GM18870 (cell line): Measurements from ENCODE around the gene OGFOD3.

Source experiments
- ATAC-seq: cut with Tn5 transposase; IDR thresholded peaks from one replicate; pipeline ENCODE4 v1.9.1; 2021; ENCODE audit warnings: moderate library complexity; ENCODE audit not compliant: unreplicated experiment

The OGFOD3 gene

DNA sequence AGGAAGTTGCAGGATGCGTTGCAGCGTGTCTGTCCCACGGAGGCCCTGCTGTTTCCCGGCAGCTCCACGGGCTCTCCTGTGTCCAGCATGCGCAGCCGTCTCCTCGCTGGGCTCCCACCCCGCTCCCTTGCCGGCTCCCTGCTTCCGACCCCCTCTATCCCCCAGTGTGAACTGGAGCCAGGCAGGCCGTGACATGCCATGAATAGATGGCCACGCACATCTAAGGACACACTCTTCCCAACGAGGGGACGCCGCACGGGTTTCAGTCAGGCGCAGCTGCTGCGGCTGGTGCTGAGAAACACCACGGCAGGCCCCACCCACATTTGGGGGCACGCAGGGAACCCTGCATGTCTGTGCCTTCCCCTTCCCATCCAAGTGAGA, 9.5 kb downstream of the OGFOD3 start:
- no peak for ATAC-seq

DNA sequence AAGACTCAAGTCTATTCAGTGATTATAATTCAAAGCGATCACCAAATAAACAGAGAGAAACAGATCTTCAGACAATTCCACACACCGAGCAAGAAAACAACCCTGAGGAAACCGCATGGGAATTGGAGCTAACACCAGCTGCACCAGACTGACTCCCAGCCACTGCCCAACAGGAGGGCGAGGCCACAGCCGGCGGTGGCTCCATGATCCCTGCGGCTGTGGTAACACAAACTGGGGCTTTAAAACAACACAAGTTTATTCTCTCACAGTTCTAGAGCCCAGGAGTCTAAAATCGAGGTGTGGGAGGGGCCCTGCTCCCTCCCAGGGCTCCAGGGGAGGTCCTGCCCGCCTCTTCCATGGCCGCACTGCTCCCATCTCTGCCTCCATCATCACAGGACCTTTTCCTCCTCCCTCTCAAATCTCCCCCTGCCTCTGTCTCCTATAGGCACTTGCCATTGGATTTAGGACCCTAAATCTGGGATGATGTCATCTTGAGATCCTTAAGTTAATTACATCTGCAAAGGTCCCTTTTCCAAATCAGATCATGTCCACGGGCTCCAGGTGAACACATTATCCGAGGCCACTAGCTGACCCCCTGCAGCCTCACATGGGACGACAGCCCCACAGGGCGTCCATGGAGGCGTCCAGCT, 10.0 kb downstream of the OGFOD3 start:
- ATAC-seq: no peak

DNA sequence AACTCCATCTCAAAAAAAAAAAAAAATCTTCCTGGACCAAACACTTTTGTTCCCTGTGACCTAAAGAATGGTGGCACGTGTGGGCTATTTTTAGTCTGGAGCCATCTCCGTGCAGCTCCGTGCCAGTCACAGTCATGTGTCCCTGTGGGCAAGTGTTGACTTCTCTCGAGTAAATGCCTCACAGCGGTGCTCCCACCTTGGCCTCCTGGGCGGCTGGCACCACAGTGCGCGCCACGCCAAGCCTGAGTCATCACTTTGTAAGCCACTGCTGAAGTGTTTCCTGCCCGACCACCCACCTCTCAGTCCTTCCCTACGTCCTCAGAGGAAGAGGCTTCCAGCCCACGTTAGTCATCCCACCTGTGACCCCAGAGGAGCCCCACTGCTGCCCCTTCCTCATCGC, 11.1 kb downstream of the OGFOD3 start:
- no peak for ATAC-seq

DNA sequence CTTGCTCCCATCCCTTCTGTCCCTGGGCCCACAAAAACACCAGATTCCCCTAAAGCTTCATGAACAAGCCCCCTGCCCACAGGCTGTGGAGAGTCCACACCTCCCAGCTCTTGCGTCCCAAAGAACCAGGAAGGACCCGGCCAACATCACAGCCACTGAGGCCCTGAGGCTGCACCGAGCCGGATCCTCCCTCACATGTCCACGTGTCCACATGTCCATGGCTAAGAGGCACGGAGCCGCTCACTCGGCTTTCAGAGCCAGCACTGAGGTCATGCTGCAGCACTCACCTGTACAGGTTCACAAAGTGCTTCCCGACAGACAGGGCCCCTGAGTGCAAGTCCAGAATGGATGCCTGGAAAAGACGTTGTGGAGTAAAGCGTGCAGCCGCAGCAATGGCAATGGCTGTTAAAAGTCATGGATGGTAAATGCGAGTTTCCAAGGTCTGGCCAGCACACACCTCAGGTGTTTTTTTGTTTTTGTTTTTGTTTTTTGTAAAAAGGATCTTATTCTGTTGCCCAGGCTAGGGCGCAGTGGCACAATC, 12.2 kb downstream of the OGFOD3 start:
- no peak for ATAC-seq

DNA sequence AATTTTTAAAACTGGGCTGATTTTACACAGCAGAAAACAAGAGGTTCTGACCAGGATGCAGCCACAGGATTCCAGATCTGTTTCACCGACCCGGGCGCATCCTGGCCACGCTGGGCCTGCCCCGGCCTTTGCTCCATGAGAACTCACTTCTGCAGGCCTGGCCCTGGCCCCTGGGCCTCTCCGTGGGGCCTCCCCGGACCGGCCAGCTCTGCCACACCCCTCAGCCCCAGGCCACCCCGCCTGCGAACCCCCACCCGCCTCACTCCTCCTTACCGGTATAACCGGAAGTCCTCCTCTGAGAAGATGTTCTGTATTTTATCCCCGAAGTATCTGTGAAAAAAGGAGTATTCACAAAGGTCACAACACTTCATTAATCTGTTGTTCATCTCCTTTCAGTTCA, 13.3 kb downstream of the OGFOD3 start:
- no peak for ATAC-seq

DNA sequence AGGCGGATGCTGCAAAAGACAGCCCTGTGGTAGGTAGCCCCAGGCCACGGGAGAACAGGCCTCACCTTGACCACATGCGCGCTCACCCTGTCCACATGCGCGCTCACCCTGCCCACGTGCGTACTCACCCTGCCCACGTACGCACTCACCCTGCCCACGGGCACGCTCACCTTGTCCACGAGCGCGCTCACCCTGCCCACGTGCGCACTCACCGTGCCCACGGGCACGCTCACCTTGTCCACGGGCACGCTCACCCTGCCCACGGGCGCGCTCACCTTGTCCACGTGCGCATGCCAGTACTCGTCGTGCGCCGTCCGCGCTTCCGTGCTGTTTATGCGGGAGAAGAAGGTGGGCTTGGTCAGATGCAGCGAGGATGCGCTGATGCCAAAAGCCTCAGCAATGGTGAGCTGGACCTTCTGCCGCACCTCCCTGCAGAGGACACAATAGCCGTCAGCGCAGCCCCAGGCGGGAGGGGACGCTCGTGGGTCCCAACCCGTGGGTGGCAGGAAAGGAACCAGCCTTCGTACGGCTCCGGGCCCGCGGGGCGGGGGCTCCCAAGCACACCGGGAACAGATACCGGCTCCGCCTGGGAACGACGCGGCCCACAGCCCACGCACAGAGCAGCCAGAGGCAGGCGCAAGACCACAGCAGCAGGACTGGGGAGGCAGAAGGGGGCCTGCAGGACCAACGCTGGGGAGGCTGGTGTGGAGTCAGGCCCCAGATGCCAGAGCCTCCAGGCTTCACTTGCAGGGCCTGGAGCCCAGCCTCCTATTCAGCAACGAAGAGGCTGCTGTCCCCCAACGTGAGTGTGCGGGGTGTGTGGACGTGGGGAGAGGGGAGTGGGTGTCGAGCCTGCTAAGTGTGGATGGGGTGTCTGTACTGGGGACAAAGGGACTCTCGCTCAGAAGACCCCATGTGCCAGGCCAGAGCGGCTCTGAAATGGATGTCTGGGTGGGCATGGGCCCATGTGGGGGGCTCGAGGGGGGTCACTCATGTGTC, 14.4 kb downstream of the OGFOD3 start:
- ATAC-seq: no peak

DNA sequence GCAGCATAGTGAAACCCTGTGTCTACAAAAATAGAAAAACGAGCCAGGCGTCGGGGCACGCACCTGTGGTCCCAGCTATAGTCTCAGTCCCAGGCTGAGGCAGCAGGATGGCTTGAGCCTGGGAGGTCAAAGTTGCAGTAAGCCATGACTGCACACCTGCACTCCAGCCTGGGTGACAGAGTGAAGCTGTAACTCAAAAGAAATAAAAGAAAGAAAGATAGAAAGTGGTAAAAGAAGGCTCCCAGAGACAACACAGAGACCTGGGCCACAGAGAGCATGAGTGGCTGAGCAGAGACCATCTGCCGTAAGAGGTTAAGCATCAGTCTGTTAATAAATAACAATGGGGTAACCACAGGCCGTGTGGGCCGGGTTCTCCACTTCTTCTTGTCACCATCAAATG, 15.5 kb downstream of the OGFOD3 start:
- ATAC-seq: peak; percentile 69

DNA sequence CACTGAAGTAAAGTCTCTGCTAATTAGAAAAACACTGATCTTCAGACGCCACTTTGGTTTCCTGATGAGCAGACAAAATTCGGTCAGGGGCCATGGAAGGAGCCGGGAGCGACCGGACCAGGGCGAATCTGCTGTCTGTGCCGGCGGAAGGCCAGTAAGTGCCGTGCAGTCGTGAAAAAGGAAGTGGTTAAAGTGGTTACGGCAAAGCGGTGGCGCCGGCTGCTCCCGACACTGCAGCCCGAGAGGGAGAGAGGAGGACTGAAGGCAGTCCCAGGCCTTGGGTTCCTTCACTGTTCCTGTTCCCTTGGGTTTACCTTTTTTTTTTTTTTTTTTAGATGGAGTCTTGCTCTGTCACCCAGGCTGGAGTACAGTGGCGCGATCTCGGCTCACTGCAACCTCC, 17.6 kb downstream of the OGFOD3 start:
- ATAC-seq: no peak

DNA sequence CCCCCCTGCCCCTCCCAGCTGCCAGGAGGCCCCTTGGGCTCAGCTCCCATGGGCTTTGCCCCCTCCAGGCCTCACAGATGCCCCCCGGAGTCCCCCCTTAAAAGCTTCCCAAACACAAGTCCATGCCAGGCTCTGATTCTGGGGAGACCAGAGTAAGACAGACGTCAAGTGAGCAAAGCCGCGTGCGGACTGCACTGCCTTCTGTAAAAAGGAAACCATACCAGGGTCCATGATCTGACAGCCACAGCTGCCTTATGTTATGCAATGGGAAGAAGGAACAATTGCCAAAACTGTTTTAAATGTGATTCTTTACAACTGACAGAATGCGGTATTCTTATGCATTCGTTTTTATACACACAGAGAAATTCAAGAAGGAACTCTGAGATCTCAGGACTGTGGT, 18.2 kb downstream of the OGFOD3 start:
- ATAC-seq: no peak

DNA sequence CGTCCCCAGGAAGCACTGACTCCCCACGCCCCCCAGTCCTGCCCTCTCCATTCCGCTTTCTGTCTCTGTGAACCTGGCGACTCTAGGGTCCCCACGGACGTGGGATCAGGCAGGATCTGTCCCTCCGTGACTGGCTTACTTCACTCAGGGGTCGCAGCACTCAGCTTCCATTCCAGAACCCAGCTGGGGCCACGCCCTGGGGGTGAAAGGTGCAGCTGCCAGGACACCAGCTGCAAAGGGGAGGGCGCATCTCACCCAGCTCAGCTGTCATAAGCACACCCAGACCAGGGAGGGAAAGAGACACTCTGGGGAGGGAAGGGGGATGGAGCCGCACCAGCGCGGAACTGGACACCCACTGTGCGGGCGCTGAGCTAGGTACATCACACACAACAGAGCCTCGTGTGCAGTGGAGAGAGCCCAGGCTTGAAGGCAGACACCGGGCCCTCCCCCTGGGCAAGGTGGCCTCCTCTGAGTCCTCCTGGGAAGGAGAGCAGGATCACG, 18.7 kb downstream of the OGFOD3 start:
- ATAC-seq: no peak

DNA sequence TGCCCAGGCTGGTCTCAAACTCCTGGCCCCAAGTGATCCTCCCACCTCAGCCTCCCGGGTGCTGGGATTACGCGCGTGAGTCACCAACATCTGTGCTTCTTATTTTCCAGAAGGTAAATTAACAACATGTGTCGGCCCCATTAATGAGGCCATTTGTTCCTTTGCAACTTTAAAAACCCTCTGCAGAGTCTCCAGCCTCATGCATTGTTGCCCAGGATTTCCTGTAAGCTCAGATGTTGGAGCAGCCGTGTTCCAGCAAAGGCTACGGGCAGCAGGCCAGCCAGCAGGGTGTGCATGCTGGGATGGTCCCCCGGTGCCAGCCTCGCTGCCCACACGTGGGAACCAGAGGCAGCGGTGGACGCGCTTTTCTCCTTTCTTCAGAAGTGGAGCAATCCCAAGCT, 19.3 kb downstream of the OGFOD3 start:
- ATAC-seq: no peak

DNA sequence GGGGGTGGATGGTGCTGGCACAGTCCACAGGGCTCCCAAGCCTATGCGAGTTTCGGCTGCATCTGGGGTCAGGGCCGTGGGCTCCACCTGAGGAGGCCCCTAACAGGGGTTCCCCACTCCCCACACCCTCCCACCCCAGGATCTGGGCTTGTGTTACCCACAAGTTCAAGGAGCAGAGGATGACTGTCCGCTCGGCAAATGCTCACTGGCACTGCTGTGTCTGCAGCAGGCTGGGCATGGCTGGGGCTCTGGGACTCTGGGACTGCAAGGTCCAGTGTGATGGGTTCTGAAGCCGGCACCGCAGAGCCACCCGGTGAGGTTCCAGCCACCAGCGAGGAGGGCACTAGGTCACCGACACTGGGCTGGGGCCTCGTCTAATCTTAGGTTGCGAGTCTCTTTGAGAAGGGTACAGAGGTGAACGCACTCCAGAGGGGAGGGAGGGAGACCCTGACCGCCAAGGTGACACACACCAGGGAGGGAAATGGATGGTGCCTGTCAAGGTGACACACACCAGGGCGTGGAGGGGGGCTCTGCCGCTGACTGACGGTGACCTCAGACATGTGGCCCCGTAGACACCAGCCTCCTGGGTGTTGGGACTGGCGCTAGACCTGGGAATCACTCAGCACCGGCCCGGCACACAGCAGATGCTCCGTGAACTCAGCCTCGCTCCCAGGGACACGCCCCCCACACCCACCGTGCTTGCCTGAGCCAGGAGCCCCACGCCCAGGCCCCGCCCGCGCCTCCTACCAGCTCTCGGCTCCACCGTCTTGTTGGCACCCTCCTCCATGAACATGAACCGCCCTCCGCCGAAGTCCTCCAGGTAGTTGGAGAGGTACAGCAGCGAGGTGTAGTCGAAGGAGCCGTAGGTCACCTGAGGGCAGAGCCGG, 20.7 kb downstream of the OGFOD3 start:
- ATAC-seq: no peak

DNA sequence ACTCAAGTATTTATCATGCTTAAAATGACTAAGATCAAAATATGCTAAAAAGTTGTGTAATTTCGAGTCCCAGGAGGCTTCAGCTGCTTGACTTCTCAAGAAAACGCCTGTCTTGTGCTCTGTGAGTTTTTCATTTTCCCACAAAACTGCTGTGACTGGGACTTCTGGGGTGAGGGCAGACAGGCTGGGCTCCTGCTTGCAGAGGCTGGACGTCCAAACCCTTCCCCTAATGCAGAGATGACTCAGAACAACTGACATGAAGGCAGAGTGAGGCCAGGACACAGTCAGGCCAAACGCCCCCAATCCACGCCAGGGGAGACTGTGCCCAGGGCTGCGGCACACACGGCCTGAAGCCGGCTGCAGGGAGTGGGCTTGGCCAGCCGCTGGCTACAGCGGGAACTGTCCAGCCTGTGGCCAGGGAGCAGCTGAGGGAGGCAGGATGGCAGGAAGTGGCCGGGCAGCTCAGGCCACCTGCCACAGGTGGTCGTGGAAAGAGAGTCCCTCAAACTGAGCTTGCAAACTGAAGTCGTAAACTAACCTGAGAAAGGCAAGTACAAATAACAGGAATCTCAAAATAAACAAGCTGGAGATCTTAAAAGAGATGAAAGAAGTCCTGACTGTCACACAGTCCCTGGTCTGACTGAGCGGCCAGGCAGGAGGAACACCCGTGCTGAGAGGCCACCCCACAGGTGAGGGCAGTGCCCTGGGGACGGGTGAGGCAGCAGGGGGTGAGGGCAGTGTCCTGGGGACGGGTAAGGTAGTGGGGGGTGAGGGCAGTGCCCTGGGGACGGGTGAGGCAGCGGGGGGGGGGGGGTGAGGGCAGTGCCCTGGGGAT, 21.6 kb downstream of the OGFOD3 start:
- ATAC-seq: no peak

DNA sequence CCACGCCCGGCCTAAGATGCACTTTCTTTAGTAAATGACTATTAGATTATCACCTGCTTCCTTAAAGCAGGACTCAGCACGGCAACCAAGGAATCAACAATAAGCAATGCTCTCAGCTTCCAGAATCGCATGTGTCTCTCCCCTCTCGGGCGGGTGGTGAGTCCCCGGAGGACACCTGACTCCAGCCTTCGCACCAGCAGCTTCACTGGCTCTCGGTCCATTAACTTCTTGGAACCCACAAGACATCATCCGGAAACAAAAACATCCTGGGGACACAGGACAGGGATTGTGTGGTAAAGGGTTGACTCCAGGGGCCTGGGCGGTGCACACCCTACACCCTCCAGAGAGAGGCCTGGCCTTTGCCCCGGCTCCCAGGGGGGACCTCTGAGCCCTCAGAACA, 24.1 kb downstream of the OGFOD3 start:
- ATAC-seq: no peak

DNA sequence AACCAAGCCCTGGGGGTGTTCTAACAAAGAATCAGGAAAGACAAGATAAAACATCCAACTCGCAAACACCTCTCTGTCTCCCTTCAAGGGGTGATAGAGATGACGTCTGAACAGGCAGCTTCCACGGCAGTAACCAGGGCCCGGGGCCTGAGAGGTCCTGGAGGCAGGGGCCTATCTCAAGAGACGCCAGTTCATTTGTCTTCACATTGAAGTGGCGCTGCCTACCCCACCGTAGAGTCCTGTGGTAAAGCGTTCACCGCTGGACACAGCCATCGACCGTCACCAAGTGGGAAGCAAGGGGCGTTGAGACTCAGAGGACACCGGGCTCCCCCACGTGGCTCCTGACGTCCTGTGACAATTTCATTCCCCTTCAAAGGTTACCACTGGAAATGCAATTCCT, 25.4 kb downstream of the OGFOD3 start:
- no peak for ATAC-seq

DNA sequence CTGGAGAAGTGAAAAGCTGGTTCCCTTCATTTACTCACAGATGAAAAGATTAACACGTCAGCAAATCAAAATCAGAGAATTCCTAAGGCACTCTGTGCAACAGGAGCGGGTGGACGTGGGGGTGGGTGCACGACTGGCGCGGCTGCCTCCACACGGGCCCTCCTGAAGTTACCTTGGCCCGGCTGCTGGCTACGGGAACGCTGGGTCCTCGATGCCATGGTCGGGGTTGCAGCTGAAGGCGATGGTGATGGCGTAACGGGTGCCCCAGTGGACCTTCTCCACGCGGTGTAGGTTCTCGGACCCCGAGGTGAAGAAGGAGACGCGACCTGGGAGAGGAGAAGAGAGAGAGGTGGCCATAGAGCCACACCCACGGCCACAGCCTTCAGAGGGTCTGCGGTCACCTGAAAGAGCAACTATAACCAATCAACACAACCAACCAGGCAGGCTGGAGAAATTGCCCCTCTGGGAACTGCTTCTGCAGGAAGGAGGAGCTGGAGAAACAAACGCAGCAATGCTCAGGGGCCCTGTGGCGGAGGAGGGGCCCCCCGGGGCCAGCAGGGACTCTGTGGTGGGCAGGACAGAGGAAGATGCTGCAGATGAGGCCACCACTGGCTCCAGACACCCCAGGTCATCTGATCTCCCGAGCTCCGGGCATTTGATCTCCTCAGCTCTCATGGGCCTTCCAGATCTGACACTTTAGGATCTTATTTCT, 26.0 kb downstream of the OGFOD3 start:
- ATAC-seq: no peak

DNA sequence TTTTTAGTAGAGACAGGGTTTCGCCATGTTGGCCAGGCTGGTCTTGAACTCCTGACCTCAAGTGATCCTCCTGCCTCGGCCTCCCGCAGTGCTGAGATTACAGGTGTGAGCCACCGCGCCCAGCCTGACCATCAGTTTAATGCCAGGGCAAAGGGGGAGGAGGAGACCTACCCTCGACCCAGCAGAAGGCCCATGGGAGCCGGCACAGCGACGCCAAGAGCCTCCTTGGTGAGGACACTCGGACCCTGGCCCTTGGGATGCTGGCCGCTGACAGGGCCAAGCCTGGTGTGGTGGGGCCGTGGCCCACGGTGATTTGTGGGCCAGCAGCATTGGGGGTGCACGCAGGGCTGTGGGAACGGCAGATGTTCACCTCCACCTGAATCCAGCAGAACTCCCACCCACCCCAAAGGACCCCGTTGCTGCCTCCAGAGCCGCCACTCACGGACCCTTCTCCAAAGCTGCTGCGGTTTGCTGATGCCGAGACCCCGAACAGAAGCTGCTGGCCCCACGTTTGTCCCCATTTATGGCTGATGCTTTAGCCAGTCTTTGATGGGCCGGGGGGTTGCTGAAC, 26.8 kb downstream of the OGFOD3 start:
- no peak for ATAC-seq

DNA sequence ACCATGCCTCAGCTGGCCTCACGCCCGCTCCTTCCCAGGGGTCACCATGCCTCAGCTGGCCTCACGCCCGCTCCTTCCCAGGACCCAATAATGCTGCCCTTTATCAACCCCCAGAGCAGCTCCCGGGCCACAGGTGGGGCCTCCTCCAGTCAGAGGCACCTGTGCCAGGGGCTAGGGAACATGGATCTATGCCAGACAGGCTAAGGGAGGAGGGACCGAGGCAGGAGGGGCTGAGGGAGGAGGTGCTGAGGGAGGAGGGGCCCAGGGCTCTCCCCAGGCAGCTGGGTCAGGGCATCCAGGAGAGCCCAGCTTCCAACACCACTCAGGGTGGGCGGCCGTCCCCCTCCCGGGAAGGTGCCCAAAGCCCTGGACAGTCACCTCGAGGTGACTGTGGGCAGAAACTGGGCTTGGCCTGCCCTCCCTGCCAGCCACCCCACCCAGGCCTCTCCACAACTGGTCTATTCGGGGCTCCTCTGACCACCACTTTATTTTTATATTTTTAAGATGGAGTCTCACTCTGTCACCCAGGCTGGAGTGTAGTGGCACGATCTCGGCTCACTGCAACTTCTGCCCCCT, 27.4 kb downstream of the OGFOD3 start:
- no peak for ATAC-seq
